ENCODE results near the gene PHACTR1.

The PHACTR1 gene

DNA sequence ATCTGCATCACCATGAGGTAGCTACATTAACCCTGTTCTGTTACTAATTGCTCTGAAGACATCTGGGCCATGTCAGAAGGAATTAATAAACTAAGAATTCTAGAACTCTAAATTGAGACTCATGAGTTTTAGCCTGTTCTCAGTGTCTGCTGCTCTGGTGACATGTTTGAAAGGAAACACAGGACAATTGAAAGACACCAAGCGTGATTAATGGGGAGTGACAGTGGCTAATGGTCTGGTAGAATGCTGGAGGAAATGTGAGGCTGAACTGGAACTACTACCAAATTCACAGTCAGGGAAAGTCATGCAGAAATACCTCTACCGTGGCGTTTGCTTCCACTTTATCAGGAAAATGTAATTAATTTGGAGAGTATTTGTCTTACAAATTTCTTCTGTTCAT is 471.7 kb downstream of the PHACTR1 start:
- DNase-seq, result no peak

DNA sequence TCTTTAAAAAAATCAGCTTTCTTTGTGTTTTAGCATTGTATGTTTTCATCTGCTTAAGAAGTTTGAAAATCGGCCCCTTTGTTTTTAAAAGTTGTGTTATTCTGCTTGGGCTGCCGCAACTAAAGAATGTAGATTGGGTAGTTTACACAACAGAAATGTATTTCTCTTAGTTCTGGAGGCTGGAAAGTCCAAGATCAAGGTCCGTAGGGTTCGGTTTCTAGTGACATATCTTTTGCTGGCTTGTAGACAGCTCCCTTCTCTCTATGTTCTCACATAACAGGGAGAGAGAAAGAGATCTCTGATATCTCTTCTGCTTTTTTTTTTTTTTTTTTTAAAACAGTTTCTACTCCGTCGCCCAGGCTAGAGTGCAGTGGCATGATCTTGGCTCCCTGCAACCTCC is 473.1 kb downstream of the PHACTR1 start:
- no peak for DNase-seq

DNA sequence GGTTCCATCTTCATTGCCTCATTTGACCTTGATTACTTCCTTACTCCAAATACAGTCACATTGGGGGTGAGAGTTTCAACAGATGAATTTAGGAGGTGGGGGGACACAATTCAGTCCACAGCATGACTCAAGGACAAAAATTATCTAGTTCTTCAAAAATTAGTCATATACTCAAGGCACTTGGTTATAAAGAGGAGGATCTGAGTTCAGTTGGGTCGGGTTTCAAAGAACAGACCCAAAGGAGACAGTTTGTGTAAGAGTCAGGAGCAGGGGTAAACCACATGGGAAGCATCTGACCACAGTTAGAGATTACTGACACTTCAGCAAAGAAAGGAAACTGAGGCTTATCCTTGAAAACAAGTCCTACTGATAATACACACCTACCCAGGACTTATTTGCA is 473.8 kb downstream of the PHACTR1 start:
- no peak for DNase-seq

DNA sequence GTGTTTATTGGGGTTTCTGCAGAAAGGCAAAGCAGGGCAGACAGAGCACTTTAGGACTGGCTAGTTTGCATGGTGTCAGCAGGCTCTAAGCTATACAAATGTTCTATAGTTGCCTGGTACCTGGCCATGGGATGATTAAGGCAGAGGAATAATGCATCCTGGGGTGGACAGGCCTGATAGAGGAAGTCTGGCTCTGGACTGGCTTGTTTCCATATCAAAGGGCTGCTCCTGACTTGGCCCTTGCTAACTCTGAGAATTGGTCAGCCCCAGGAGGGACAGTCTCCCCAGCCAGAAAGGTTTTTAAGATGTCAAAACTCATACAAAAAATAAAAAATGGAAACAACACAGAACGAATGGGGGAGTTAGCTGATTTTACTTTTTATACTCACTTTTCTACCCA is 474.9 kb downstream of the PHACTR1 start:
- no peak for DNase-seq

DNA sequence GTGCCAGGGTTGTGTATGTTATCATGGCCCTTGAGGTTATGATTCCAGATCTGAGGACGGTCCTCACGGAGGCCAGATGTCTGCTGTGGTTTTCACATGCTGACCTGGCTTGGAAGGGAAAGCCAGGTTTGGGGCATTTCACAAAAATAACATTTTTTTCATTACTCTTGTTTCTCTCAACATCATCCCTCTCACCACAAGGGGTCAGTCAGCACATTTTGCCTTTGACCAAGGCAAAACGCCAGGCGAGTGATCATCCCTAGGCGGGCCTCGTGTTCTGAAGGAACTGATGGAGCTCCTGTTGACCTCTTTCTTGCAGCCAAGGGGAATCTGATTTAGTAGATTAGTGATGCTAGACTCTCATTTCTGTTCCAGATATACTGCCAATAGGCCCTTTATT is 478.3 kb downstream of the PHACTR1 start:
- peak in 24 of 58 donors; percentile 3 to 49 (median 16) for DNase-seq

DNA sequence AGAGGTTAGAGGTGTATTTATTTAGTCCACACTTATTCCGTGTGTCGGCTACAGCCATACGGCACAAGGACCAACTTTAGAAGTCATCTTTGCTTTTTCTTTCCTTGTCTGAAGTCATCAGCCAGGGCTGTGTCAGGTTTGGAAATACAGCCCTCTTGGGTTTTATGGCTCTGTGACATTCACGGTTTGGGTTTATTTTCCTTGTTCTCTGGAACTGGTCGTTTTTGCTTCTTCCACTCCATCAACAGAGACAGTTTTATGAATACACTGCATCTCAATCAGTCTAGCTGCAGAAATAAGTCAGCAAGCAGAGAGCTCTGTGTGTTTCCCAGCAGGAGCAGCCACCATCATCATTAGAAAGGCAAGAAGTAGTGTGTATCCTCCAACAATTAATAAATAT is 479.2 kb downstream of the PHACTR1 start:
- no peak for DNase-seq

DNA sequence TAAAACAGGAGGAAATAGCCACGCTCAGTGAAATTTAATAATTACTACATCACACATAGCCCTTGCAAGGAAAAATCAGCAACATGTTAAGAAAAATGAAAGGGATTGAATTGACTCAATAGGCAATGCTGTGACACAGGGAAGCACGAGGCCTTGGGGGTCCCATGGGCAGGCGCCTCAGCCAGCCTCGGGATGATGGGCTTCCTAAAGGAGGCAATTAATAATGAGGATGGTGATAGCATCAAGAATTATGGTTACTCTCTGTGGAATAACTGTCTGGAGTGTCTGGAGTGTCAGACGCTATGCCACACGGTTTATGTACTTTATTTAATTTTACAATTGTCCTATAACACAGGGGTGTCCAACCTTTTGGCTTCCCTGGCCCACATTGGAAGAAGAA is 481.6 kb downstream of the PHACTR1 start:
- no peak for DNase-seq

DNA sequence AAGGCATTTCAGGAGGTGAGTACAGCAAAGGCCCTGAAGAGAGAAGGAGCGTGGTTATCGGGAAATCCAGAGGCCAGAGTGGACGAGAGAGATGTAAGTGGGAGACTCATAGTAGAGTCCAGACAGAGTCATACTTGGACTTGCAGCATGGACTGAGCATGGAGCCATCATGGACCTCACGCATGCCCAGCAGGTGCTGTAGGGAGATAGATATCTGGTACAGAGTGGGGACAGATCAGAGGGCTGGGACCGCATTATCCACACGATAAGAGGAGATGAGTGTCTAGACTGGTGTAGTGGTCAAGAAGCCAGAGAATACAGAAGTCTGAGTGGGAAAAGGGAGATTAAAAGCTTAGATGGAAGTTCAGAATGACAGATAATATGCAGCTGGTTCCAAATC is 484.8 kb downstream of the PHACTR1 start:
- no peak for DNase-seq

DNA sequence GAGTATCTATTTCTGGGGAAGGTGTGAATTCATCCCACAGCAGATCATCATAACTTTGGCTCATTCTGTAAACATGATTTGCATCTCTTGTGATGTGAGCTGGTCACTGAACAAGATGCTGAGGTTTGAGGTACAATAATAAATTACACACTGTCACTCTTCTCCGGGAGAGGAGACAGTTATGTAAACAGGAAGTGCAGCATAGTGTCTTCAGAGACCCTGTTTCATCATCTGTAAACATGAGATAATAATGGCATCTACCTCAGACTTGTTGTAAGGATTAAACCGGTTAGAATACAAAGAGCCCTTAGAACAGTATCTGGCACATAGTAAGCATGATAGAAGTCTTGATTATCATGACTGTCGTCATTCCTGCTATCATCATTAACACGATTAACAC is 486.6 kb downstream of the PHACTR1 start:
- no peak for DNase-seq

DNA sequence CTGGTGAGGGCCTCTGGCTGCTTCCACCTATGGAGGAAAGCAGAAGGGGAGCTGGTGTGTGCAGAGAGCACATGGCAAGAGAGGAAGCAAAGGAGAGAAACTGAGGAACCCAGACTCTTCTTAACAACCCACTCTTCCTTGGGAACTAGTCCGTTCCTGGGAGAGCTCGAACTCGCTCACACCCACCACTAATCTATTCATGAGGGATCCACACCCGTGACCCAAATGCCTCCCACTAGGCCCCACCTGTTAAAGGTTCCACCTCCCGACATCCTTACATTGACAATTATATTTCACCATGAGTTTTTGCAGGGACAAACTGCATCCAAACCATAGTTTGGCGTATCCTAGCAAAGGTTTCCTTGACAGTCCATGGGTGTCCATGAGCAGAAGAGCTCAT is 488.5 kb downstream of the PHACTR1 start:
- no peak for DNase-seq

DNA sequence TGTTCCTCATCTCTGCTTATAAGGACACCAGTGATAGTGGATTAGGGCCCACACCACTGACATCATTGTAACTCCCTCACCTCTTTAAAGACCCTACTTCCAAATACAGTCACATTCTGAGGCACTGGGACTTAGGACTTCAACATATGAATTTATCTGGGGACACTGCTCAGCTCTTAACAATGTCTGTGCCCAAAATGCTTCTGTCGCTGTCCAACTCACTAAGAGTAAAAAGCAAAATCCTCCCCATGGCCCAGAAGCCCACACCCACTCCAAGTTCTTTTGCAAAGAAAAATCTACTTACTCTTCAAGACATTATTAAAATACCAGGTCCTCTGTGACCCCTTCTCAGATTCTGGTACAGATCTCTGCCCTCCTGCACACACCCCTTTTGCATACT is 495.5 kb downstream of the PHACTR1 start:
- DNase-seq, result no peak

DNA sequence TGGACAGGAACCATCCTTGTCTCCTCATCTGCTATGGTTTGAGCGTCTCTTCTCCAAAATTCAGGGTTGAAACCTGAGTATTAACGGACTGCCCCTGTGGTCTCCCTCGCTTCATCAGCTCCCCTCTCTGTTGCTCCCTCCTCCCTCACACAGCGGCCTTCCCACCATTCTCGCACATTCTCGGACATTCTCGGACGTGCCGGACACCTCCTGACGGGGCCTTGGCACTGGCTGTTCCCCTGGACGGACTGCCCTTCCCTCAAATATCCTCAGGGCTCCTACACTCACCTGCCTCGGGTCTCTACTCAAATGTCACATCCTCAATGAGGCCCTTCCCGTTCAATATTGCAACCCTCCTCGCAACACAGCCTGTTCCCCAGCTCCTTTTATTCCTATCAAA is 496.0 kb downstream of the PHACTR1 start:
- DNase-seq, result no peak

DNA sequence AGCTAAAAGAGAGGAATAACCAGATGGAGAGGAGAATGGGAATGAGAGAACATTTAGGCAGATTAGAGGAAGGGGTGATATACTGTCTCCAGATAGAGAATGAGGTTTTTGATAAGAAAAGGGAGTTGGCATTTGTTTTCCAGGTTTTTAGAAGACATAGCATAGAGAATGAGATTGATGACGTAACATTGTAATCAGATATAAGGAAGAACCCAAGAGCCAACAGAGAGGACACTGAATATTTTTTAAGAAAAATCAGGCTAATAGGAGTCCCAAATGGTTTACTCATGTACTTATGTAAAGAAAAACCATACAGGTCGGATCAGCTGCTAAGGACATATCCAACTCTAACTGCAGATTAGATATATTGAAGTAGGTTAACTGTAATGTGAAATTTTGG is 498.8 kb downstream of the PHACTR1 start:
- no peak for DNase-seq

DNA sequence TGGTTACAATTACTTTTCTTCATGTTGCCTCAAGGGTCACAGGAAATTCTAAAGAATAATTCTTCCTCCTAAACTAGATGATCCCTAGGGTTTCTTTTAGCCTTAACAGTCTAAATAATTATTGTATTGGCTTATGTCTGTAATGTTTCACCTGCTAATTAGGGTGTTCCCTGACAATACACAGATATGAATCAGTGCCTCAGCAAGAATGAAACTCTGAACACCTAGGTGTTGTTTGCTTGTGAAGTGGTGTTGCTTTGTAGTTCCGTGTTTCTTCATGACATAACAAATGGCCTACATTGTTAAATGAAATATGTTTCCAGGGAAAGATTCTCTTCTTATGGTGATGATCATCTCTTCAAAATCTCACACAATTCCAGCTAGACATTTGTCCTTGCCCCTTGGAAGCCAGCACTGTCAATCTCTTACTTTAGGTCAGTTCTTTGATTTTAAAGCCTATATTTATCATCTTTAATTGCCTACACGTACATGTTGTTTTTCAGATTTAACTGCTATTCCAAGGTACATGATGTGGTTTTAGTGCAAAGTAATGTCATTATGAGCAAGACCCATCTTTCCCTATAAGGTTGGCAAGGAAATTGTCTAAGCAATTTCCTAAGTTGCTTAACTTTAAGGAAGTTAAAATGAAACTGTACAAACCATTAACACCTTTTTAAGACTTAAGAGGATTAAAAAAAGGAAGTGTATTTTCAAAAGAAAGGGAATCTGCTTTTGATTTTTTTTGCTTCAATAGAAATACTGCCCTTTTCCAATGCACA is 499.9 kb downstream of the PHACTR1 start:
- DNase-seq, result no peak

DNA sequence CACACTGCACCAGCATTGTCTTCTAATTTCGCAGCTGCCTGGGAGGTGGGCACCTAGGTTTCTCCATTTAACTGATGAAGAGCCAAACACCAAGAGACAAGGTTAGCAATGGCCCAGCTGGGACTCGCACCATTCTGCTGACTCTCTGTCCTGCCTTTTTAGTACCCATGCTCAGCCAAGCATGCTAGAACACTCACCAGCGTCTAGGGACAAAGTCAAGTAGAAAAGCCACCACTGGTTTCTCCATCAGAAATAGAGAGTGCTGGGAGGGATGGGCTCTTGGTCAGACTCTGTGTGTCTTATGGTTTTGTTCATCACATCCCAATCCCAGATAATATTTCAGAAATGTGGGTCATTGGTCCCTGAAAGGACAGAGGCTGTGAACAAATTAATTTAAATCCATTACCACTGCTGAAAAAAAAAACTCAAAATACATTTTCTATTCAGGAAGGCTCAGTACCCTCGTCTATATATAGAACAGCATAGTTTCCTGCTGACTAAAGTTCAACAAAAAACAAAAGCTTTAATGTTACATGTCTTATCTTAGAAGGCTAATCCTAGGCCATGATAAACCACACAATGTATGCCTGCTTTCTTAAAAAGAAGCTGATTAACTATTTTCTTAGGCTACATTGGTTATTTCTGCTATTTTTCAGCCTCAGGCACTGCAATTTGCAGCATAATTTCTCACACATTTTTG is 500.8 kb downstream of the PHACTR1 start:
- no peak for DNase-seq

DNA sequence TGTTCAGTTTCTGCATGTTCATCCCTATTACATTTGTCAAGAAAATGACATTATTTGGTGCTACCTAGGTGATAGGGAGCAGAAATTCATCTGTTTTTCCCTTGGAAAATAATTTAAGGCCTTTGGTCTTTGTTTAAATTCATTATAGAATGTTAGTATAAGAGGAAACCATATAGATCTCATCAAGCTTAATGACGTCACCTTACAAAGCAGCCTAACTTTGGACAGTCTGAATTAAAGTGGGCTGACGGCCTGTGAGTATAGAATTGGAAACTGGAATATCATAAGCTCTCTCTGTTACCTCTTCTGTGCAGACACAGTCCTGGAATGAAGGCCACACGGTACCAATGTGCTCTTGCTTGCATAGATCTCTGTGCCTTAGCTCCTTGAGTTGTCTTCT is 503.7 kb downstream of the PHACTR1 start:
- DNase-seq, result no peak

DNA sequence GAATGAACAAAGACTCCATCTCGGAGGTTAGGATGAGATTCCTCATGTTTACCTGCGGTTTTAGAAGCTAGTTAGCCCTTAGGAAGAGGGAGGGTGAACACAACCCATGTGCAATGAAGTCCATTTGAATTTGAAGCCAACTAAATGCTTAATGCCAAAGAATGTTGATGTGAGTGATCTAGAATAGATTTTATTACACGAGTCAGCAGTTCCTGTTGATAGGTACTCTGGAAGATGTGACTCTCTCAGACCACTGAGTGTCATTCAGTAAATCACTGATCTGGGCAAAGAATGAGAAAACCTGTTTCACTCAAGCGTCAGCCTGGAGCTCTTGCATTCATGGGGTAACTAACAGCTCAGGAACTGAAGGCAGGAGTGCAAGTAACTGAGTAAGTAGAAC is 505.5 kb downstream of the PHACTR1 start:
- DNase-seq, result no peak

DNA sequence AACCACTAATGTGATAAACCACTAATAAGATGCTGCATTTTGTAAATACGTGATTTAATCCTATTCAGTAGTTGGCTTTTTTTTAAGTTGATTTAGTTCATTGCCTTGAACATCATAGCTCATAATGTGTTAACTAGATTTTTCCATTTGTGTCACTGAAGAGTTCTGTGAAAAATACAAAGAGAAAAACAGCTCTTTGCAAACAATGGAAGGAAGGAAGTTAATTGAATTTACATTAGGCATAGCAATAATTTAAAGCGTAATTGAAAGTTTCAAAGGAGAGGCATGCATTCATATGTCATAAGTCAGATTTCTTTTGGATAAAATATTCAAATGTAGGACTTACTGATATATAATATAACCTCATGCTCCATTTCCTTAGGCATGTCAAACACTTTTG is 509.5 kb downstream of the PHACTR1 start:
- no peak for DNase-seq

DNA sequence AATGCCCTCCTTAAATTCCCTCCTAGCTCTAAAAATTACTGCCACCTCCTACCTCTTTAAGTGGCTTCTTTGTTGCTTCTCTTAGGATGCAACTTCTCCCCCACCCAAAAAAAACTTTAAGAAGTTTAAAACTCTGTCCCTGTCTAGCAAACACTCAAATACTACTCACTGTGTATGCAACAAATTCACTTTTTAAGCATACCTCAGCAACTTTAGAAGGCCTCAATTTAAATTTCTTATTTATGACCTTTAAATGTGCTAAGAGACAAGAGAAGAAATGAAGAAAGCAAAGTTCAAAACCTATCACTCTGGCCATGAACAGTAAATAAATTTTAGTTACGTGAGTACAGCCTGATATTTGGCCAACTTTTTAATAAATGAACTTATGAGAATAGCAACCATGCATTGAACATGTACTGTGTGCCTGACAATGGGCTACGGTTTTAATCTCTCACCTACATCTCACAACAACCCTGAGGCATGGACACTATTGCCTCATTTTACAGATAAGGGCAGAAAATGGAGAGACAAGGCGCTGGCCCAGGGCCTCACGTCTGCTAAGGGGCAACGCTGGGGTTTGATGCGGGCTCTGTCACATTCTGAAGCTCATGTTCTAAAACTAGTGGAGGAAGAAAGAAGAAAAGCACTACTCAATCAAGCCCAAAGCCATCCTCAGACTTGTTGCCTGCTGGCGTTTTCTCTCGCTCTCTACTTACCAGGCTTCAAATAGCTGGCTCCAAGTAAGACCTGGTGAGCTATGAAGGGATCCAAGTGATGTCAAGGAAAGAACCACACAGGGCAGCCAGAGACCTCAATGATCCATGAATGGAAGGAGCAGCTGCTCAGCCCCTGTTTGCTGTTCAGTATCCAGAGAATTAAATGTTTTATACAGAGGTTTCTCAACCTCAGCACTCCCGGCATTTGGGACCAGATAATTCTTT is 512.0 kb downstream of the PHACTR1 start:
- no peak for DNase-seq

DNA sequence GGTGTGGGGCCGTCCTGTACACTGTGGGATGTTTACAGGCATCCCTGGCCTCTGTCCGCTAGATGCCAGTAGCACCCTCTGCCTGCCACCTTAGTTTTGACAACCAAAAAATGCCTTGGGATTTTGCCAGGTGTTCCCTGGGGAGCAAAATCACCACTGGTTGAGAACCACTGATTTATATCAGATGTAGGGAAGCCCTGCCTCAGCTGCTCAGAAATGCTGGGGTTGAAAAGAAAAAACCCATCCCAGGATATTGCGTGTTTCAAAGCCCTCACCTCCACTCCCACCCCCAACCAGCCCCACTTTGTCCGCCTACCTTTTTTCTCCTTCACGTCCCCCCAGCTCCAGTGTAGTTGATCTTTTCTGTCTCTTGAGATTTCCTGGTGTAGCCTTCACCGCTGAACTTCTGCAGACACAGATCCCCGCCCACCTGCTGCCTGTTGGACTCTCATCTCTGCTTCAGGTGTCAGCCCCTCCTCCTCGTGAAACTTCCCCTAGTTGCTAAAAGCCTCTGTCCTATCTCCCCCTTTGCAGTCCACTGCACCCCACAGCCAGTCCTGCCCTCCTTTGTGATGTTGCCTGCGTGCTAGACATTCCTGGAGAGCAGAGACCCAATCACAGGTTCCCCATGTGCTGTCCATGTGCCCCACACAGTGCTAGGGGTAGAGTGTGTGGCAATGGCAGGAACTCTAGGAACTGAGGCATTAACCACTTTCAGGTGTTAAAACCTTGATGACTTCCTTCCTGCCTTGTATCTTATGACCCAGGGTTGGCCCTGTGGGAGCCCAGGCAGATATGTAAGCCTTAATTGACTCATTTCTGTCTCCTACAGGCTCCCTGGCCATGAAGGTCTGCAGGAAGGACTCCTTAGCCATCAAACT is 512.9 kb downstream of the PHACTR1 start:
- no peak for DNase-seq

DNA sequence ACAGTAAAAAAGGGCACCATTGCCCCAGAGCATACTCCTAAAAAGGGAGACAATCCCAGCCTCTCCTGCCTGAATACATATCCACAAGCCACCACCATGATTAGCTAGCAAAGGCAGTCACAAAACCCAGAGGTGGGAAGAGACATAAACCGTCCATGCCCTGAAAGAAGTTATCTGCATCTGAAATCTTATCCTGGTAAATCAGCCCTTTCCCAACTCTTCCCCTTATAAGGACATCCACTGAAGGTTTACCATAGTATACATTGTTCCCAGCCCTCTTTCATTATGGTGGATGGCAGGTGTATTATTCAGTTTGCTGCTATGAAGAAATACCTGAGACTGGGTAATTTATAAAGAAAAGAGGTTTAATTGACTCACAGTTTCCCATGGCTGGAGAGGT is 516.5 kb downstream of the PHACTR1 start:
- DNase-seq, result no peak

All from anterior cingulate cortex (tissue), 58 donors.